ENCODE results near the gene PANX2. TPM values are rescaled to one million over a fixed set of nuclear protein-coding genes. Genes with fewer than 3 reads are reported as not detected.

Gene PANX2
- total and polyA plus RNA-seq, 2 of the 13 experiments (the other 11 are each of a cell fraction or from before 2014, with no cell fraction given) = 0.15 to 1.1 TPM

DNA sequence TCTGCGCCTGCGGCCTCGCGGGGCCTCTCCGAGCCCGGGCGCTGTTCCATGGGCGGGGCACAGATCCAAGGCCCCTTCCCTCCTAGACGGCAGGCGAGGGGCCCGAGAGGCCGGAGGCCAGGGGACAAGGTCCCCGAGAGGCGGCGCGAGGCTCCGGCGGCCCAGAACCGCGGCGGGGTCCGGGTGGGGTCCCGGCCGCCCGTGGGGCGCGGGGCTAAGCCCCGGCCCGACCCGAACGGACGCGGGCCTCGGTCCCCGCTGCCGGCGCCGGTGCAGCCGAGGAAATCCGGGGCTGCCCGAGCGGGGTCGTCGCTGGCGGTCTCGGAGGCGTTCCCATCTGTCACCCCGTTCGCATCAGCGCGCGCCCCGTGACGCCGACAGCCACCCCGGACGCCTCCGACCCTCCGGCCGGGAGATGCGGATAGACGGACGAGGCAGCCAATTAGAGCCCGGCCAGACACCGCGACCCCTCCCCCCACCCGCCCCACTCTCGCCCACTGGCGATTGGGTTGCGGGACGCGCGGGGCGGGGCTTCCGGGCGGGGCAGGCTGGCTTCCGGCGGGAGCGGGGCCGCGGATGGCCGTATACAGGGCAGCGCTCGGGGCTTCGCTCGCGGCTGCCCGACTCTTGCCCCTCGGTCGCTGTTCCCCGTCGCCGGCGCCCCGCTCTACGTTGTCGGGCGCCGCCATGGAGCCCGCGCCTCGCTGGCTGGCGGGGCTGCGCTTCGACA, 30.1 kb downstream of the PANX2 start, which contains the start of gene SELENOO (continued):
- TF ChIP-seq ZNF142 (CRISPR knock-in tag; IDR thresholded peaks at IDR 0.05) (no peak; the same call in 1 of the 2 replicates), CBFB (CRISPR knock-in tag; IDR thresholded peaks at IDR 0.05) (no peak), ZNF737 (CRISPR knock-in tag; IDR thresholded peaks at IDR 0.05; ENCODE audit: borderline replicate concordance) (no peak), MTA3 (CRISPR knock-in tag; IDR thresholded peaks at IDR 0.05) (no peak), BRCA1 (CRISPR knock-in tag; IDR thresholded peaks at IDR 0.05) (no peak), YEATS4 (CRISPR knock-in tag; IDR thresholded peaks at IDR 0.05; ENCODE audit: borderline replicate concordance) (peak; percentile 62; the same call in 1 of the 2 replicates), STAT5B (CRISPR knock-in tag; IDR thresholded peaks at IDR 0.05) (no peak), ZNF766 (CRISPR knock-in tag; IDR thresholded peaks at IDR 0.05; ENCODE audit: borderline replicate concordance) (no peak), ZNF451 (CRISPR knock-in tag; IDR thresholded peaks at IDR 0.05) (peak; percentile 39; the same call in 1 of the 2 replicates), GABPB1 (CRISPR knock-in tag; IDR thresholded peaks at IDR 0.05) (peak; percentile 95), TOE1 (CRISPR knock-in tag; IDR thresholded peaks at IDR 0.05) (no peak), TBL1XR1 (IDR thresholded peaks at IDR 0.05; ENCODE audit: borderline replicate concordance, low read length, partially characterized antibody) (no peak), KDM5B (CRISPR knock-in tag; IDR thresholded peaks at IDR 0.05; ENCODE audit: borderline replicate concordance) (no peak; the same call in 1 of the 2 replicates), ZFP62 (CRISPR knock-in tag; IDR thresholded peaks at IDR 0.05) (no peak), TBP (CRISPR knock-in tag; IDR thresholded peaks at IDR 0.05) (no peak), ZNF570 (CRISPR knock-in tag; IDR thresholded peaks at IDR 0.05; ENCODE audit: borderline replicate concordance) (no peak), NR3C1 (CRISPR knock-in tag; IDR thresholded peaks at IDR 0.05) (no peak), HOXD1 (CRISPR knock-in tag; IDR thresholded peaks at IDR 0.05) (no peak), RFX3 (CRISPR knock-in tag; IDR thresholded peaks at IDR 0.05) (no peak), EHMT2 (IDR thresholded peaks at IDR 0.05; ENCODE audit: borderline replicate concordance, low read depth, low read length) (no peak)
- TF ChIP-seq, protein P1, sequence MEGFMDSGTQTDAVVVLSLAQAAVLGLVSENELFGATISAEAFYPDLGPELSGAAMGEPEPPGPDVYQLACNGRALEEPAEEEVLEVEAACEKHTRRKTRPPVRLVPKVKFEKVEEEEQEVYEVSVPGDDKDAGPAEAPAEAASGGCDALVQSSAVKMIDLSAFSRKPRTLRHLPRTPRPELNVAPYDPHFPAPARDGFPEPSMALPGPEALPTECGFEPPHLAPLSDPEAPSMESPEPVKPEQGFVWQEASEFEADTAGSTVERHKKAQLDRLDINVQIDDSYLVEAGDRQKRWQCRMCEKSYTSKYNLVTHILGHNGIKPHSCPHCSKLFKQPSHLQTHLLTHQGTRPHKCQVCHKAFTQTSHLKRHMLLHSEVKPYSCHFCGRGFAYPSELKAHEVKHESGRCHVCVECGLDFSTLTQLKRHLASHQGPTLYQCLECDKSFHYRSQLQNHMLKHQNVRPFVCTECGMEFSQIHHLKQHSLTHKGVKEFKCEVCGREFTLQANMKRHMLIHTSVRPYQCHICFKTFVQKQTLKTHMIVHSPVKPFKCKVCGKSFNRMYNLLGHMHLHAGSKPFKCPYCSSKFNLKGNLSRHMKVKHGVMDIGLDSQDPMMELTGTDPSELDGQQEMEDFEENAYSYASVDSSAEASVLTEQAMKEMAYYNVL (CRISPR knock-in tag; IDR thresholded peaks at IDR 0.05; ENCODE audit: borderline replicate concordance) = no peak
- TF ChIP-seq, protein P2, sequence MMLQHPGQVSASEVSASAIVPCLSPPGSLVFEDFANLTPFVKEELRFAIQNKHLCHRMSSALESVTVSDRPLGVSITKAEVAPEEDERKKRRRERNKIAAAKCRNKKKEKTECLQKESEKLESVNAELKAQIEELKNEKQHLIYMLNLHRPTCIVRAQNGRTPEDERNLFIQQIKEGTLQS (CRISPR knock-in tag; IDR thresholded peaks at IDR 0.05) = no peak

Measured in HepG2 (cell line).